ENCODE measurements around the gene GLRX2. TPM values are rescaled to one million over a fixed set of nuclear protein-coding genes. Genes with fewer than 3 reads are reported as not detected.

The GLRX2 gene
- total and polyA plus RNA-seq, 2 of the 8 experiments (the other 6 are each of a cell fraction or from before 2014, with no cell fraction given): 4.8 to 13.5 TPM

DNA sequence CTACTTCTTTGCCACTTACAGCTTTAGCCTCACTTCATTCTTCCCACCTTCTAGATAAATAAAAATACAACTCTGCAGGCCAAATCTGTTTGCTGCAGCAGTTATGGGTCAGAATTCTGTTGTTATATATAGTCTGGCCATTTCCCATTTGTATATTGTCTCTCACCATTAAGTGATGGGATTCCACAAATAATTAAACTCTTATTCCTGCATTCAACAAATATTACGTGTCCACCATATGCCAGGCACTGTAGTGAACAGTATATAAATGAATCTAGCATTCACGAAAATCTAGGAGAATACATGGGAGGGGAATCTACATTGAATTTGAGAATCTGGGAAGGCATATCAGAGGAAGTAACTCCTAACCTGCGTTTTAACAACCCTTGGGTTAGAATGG, 5.7 kb upstream of the GLRX2 start:
- H3K79me2 ChIP-seq (ENCODE audit: control insufficient read depth in 1 of 2, insufficient read depth in 2 of 2, low read length in 2 of 2): no peaks in the 10 kb centered on the region
- peaks cover 0 to 1% (median 0%) of the 10 kb centered on the region in 4 experiments; a peak in 1 of 7 replicates for H3K27me3 ChIP-seq (replicated peaks in 1 of 4; ENCODE audit: control insufficient read depth in 3 of 4, extremely low read depth in 1 of 4, insufficient read depth in 3 of 4, low read length in 3 of 4)
- H3K4ac ChIP-seq (replicated peaks; ENCODE audit: insufficient read length, low read depth, low read length): no peak overlapping the region
- no peaks in the 10 kb centered on the region for H3K79me1 ChIP-seq (ENCODE audit: low read depth, low read length)
- H3K56ac ChIP-seq (replicated peaks; ENCODE audit: insufficient read length, low read depth, low read length): no peak overlapping the region
- H2BK12ac ChIP-seq (ENCODE audit: low read depth, low read length): no peak overlapping the region
- no peak overlapping the region for H2AFZ ChIP-seq (ENCODE audit: low read length)
- H3K23me2 ChIP-seq (ENCODE audit: low read depth, low read length): no peaks in the 10 kb centered on the region
- no peak overlapping the region for H3K23ac ChIP-seq (ENCODE audit: insufficient read length)
- CTCF ChIA-PET (ENCODE audit: partially characterized antibody): no interaction called here
- H2AK5ac ChIP-seq (ENCODE audit: low read depth, low read length): no peak overlapping the region
- no peak overlapping the region for H2BK20ac ChIP-seq (ENCODE audit: low read length)
- POLR2A ChIA-PET (ENCODE audit: partially characterized antibody): interaction anchor here (0.8 to 1.5 kb wide), 2 partner anchors 16 to 52 kb away, joined by 3 read pairs; partner anchors contain the start of genes RO60 and UCHL5
- H4K20me1 ChIP-seq (replicated peaks in 1 of 2; ENCODE audit: control insufficient read depth in 1 of 2, insufficient read depth in 2 of 2, low read length in 2 of 2): no peaks in the 10 kb centered on the region
- no peak overlapping the region for H3K14ac ChIP-seq (ENCODE audit: insufficient read length)
- no peak overlapping the region for H2BK5ac ChIP-seq (ENCODE audit: low read depth, low read length)
- peaks cover 0 to 16% (median 6%) of the 10 kb centered on the region in 4 experiments; a peak in 6 of 7 replicates for H3K4me1 ChIP-seq (replicated peaks in 1 of 4; ENCODE audit: control insufficient read depth in 3 of 4, insufficient read depth in 4 of 4, low read length in 3 of 4)
- H3K9ac ChIP-seq (replicated peaks in 1 of 4; ENCODE audit: extremely low read depth in 1 of 4, low read depth in 3 of 4, low read length in 3 of 4): no peak overlapping the region
- no peak overlapping the region for H2BK120ac ChIP-seq (replicated peaks; ENCODE audit: low read depth, low read length)
- H4K5ac ChIP-seq (ENCODE audit: insufficient read length, low read depth, low read length): no peak overlapping the region
- no peak overlapping the region for H4K8ac ChIP-seq (ENCODE audit: extremely low read depth, insufficient read depth, low read length)
- no peak overlapping the region for H3K4me3 ChIP-seq (ENCODE audit: extremely low read depth in 1 of 4, insufficient read depth in 2 of 4, low read depth in 3 of 4, low read length in 4 of 4)
- DNase-seq (ENCODE audit: low read depth in 1 of 2, low spot score in 2 of 2) (no peak), FAIRE-seq (no peak)
- H3K4me2 ChIP-seq (ENCODE audit: insufficient read depth in 1 of 2, low read depth in 2 of 2, low read length in 2 of 2): no peak overlapping the region
- no peak overlapping the region for H2BK15ac ChIP-seq (ENCODE audit: low read length)
- H3K27ac ChIP-seq (ENCODE audit: low read depth, low read length): no peak overlapping the region
- no peak overlapping the region for H3K18ac ChIP-seq (ENCODE audit: extremely low read depth, low read length)
- no peak overlapping the region for H4K91ac ChIP-seq (replicated peaks; ENCODE audit: insufficient read length, low read length)
- WGBS, 2 experiments (ENCODE audit: extremely low coverage in 1 of 2, insufficient coverage in 1 of 2, insufficient read length in 1 of 2, insufficient replicate concordance in 2 of 2, low coverage in 1 of 2, low lambda C conversion rate in 2 of 2, missing lambda C conversion rate in 1 of 2): 91% methylated on average over 3 of the region's 3 CpGs; no CpG with 5 or more reads in 1 of the 2 experiments
- no peaks in the 10 kb centered on the region for H3K36me3 ChIP-seq (ENCODE audit: control insufficient read depth in 2 of 4, insufficient read depth in 4 of 4, low read length in 3 of 4)
- no peaks in the 10 kb centered on the region; a peak in 1 of 4 replicates for H3K9me3 ChIP-seq (ENCODE audit: insufficient read depth in 2 of 2, low read depth in 1 of 2, low read length in 1 of 2)
- TF ChIP-seq EZH2 (IDR thresholded peaks at IDR 0.05; ENCODE audit: low read depth, low read length, severe bottlenecking) (no peak), SUZ12 (IDR thresholded peaks at IDR 0.05; ENCODE audit: low read length) (no peak), MAFK (IDR thresholded peaks at IDR 0.05; ENCODE audit: low read depth, low read length) (no peak), KDM5A (IDR thresholded peaks at IDR 0.05; ENCODE audit: low read length) (no peak), SIX5 (IDR thresholded peaks at IDR 0.05; ENCODE audit: low read depth, low read length) (no peak), JUN (IDR thresholded peaks at IDR 0.05; ENCODE audit: low read depth, low read length) (no peak), CBX8 (IDR thresholded peaks at IDR 0.05; ENCODE audit: borderline replicate concordance, low read depth, low read length) (no peak), CEBPB (IDR thresholded peaks at IDR 0.05; ENCODE audit: low read depth, low read length) (no peak), SP1 (IDR thresholded peaks at IDR 0.05; ENCODE audit: low read depth, low read length) (no peak), KDM4A (IDR thresholded peaks at IDR 0.05; ENCODE audit: low read depth, low read length, severe bottlenecking) (no peak), ZNF274 (IDR thresholded peaks at IDR 0.05; ENCODE audit: borderline replicate concordance, extremely low read depth, low read length) (no peak), BACH1 (IDR thresholded peaks at IDR 0.05; ENCODE audit: low read length) (no peak), TAF1 (IDR thresholded peaks at IDR 0.05; ENCODE audit: low read depth, low read length) (no peak)
- TF ChIP-seq, protein P1, sequence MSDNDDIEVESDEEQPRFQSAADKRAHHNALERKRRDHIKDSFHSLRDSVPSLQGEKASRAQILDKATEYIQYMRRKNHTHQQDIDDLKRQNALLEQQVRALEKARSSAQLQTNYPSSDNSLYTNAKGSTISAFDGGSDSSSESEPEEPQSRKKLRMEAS (IDR thresholded peaks at IDR 0.05): no peak
- TF ChIP-seq, protein P2, sequence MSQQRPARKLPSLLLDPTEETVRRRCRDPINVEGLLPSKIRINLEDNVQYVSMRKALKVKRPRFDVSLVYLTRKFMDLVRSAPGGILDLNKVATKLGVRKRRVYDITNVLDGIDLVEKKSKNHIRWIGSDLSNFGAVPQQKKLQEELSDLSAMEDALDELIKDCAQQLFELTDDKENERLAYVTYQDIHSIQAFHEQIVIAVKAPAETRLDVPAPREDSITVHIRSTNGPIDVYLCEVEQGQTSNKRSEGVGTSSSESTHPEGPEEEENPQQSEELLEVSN (IDR thresholded peaks at IDR 0.05): no peak
